Activated T-helper 1 cell treated with Interleukin-2 at 50 U/mL for 16 hours (primary cell): Measurements from ENCODE around the gene RPA3.

ENCODE experiments used
- DNase-seq: peaks from one replicate; pipeline ENCODE4 v3.0.0-alpha.2; 2020; ENCODE audit warnings: low read depth

RPA3 gene

DNA sequence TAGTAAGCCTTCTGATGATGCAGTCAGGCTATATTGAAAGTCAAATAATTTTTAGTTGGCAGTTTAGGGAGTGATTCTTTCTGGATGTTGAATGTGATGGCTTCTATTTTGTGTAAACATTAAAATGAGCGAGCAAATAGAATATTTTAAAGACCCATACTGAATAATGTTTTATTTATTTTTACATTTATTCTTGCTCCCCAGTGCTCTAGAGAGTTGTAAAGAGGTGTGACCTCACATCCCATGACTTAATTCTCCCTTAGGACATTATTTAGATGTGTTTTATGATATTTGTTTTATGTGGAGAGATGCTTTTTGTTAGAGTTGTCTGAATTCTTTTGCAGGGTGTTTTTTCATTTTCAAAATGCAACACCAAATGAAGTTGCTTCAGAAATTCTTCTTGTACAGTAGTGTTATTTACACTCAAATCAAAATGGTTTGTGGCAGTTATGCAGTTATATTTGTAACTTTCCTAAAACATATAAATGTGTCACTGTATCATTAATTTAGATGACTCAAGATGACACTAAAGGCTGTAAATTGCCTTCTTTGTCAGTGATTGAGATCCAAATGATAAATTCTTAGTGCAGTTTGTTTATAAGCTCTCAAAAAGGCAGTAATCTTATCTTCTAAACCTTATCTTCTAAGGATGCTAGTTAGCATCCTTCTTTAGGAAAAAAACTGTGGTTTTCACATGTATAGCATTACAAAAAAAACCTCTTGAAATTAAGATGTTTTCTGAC is 65.4 kb downstream of the RPA3 start:
- DNase-seq = no peak

DNA sequence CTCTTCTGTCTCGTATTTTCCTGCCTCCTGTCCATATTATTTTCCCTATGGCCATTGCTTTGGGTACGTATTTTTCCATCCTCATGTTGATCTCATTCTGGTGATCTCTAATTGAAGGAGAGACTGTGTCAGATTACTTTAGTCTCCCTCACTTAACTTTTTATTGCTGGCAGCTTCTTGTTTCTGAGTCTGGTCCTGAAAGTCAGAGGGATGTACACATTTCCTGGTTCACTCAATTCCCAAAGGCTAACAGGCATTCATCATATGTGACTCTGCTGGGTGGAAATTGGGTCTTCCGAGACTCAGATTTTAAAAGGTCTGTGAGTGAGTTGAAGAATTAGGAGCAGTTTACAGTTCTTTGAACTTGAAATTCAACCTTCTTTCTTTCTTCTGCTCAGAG is 66.9 kb downstream of the RPA3 start:
- DNase-seq = no peak

DNA sequence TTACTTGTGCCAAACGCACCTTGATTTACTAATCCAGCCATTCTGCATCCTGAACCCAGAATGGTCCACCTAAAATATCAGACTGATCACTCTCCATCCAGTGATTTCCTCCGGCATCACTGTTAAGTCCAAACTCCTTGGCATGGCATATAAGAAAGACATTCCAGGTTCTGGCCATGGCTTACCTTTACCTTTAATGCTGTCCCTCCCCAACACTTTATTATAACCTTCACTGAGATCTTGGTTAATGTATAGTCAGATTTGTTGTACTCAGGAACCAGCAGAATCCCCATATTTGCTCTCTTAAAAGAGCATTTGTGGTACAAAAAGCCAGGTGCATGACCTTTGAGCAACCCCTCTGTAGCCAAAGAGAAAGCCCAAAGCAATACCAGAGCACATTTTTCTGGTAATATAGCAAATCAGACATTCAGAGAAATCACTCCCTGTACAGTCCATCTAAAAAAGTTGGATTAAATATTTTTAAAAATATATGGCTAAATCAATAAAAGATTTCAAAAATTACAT is 67.7 kb downstream of the RPA3 start:
- no peak for DNase-seq

DNA sequence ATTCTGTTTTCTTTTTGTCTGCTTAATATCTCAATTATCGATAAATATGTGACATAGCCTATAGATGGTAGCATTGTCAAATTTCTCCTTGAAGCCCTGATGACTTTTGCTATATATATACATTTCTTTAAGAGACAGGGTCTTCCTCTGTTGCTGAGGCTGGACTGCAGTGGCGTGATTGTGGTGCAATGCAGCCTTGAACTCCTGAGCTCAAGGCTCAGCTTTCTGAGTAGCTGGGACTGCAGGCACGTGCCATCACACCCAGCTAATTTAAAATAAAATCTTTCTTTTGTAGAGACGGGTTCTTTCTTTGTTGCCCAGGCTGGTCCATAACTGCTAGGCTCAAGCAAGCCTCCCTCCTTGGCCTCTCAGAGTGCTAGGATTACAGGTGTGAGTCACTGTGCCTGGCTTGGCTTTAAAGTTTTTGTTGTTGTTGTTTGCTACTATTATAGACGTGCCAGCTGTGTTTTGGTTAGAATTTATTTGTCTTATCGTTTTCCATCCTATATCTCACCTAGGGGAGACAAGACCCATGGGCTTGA is 70.8 kb downstream of the RPA3 start:
- no peak for DNase-seq

DNA sequence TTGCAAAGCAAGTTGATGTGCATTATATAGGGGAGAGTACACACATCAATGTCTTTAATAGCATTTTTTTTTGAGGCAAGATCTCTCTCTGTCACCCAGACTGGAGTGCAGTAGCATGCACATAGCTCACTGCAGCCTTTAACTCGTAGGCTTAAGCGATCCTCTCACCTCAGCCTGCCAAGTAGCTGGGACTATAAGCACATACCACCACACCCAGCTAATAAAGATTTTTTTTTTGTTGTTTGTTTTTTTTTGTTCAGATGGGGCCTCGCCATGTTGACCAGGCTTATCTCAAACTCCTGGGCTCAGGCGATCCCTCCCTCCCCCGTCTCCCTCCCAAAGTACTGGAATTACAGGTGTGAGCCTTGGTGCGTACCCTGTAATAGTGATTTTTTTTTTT is 76.3 kb downstream of the RPA3 start:
- no peak for DNase-seq

DNA sequence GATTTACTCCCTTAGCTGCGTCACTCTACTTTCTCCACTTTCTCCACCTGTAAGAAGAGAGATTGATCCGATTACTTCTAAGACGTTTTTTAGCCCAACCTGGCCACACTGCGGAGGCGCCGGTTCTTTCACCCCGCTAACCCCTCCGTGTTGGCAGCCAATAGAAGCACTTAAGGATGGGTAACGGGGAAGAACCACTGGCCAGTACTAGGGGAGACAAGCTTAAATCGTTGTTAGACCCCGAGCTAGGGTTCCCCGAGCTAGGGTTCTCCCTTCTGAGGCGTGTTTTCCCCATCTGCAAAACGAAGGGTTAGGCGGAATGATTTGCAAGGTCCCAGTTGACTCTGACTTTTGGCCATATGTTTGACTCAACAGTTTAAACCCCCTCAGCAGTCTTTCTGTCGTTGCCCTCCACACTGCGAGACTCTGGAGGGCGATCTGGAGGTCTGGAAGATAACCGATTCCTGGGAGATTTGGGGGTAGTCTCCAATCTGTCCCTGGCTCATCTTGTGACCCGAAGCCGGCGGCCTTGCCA is 77.2 kb downstream of the RPA3 start:
- DNase-seq = peak; percentile 6

DNA sequence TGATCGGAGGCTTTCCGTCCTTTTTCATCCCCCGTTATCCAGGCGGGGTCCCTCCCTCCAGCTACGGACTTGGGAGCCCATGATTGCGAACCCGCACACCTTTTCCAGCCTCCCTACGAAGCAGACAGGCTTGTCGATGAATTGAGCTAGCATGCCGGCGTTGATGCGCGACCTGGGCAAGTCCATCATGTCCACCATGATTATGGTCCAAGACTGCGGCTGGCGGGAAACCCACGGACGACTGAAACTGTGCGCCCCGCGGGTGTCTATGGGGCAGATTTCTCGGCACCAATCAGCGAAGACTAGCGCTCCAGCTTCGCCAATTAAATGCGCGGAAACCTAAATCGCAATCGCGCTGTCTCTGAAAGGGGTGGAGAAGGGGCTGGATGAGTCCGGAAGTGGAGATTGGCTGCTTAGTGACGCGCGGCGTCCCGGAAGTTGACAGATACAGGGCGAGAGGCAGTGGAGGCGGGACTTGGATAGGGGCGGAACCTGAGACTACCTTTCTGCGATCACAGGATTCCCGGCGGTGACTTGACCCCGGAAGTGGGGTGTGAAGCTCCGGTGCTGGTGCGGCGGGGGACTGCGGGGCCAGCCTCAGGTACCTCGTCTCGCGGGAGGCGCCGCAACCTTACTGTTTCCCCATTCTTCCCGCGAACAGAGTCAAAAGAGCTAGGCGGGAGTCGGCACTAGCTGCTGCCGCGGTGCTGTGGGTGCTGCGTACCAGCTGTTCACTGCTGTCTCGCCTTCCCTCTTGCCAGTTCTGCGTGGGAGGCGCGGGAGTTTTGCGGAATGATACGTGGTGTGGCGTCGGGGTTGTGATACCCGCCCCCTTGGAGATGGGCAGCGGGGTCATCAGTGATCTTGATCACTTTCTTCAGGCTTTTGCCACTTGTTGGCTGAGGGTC is 77.9 kb downstream of the RPA3 start, which contains the start of gene UMAD1:
Gene UMAD1, plus strand, starts transcription at position 532 of the 908 bp plus-strand sequence. CDS start 32,620 bp downstream, outside the sequence.
- peak; percentile 96 for DNase-seq

DNA sequence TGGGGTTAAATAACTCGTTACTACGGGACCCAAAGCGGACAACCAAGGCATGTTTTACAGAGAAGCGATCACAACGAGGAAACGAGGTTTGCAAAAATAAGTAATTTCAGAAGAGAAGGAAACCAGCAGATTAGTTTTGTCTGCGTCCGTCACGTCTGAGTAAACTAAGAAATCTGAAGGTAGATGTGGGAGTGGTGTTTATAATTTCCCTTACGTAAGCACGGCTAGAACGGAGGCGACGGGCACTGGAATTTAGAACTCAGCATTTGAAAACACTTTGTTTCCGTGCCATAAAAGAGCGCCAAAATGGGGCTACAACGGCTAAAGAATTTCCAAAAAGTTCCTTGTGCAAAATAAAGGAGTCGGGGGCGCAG is 78.6 kb downstream of the RPA3 start:
- DNase-seq = no peak

DNA sequence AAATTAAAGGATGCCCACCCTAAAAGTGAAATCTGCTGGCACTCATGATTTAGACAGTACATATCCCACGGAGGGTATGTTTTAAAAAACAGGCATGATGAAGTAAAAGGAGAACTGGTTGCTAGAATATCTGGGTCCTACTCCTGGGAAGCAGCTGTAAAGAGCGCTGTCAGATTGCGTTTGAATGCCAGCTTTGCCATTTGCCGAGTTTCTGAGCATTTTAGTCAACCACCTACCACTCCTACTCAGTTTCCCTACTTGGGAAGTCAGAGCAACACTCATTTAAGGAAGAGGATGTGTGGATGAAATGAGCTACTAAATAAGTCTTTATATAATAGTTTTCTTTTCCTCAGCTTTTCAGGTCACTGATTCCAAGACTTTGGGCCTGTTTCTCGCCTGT is 79.0 kb downstream of the RPA3 start:
- DNase-seq = no peak

DNA sequence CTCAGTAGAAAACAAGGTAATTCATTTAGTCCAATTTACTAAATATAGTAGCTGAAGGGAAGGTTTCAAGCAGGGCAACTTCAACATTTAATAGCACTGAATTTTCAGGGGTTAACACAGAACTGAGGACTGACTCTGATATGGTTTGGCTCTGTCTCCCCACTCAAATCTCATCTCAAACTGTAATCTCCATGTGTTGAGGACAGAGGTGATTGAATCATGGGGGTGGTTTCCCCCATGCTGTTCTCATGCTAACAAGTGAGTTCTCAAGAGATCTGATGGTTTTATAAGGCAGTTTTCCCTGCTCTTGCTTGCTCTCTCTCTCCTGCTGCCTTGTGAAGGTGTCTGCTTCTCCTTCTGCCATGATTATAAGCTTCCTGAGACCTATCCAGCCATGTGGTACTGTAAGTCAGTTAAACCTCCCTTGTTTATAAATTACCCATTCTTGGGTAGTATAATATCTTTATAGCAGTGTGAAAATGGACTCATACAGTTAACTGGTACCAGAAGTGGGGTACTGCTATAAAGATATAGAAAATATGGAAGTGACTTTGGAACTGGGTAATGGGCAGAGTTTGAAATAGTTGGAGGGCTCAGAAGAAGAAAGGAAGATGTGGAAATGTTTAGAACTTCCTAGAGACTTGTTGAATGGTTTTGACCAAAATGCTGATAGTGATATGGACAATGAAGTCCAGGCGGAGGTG is 87.6 kb downstream of the RPA3 start:
- DNase-seq = no peak

DNA sequence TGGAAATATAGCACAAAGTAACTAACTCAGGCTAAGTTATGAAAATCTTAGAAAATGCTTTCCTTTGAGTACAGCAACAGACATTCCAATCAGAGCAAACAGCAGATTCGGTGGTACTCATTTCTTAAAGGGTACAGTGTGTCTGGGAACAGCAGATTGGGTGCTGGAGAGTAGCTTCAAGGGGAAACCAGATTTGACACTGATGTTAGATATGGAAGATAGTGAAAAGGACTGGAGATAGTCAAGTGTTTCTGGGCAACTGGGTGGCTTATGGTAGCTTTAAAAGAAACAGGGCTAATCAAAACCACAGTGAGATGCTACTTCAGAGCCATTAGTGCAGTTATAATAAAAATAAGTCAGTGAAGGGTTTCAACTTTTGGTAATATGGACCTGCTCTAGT is 89.9 kb downstream of the RPA3 start:
- DNase-seq = no peak

DNA sequence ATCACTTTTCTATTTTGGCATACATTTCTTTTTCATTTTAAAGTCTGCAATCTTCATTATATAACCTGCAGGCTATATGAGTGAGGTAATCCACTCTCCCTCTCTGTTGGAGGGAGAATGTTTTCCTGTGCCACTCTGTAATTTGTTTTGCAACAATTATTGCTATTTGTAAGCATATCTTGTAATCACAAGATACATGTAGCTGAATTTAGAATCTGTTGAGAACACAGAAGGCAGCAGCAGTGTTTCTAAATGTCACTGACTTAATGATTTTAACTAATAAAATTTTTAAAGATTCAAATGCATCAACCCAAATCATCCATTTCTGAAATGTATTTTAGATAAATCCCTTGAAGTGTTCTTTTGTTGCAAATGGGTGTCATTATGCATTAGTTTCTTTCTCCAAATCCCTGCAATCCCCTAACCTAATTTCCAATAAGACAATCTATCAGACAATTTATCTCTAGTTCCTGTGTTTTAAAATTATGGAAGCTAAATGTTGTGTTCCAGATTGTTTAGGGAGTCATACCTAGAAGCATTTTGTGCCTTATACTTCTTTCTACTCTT is 97.7 kb downstream of the RPA3 start:
- DNase-seq = no peak

DNA sequence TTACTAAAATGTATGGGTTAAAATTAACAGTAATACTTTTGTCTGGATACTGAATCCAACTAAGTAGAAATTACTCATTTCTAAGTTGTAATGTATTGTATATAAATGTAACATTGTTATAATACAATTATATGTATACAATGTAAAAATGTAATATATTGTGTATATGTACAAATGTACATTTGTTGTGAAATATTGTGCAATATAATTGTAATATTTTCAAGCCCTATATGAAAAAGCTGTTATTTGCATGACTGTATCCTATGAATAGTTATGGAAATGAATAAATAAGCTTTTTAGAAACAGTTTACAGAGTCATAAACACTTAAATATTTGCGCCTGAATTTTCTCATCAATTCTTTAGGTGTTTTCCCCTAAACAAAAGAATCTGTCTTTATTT is 98.2 kb downstream of the RPA3 start:
- no peak for DNase-seq

DNA sequence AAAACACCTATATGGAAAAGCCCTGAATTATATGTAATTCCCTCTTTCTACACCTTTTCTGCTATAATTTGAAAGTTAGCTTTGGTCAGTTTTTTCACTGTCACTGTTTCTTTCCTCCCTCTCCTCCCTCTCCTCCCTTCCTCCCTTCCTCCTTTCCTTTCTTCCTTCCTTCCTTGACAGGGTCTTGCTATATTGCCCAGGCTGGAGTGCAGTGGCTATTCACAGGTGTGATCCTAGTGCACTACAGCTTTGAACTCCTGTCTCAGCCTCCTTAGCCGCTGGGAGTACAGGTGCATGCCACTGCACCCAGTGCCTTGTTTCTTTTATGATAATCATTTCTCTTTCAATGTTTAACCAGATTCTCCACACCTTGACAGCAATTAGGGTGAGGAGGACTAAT is 100.0 kb downstream of the RPA3 start:
- DNase-seq = no peak

DNA sequence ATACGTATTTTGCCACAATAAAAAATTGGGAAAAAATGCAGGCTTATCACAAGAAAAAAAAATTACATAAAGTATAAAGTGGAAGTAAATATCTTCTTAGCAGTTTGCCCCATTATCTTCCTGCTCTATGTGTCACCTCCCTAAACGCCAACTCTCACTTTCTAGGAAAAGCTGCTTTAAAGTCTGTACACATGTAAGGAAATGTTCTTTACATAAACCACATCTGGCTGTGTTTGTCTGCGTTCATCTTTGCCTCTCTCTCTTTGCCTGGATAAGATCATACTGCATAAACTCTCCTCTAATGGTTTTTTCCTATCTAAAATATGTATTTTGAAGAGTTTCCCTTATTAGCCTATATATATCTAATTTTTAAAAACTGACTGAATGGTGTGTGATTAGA is 100.9 kb downstream of the RPA3 start:
- DNase-seq = no peak

DNA sequence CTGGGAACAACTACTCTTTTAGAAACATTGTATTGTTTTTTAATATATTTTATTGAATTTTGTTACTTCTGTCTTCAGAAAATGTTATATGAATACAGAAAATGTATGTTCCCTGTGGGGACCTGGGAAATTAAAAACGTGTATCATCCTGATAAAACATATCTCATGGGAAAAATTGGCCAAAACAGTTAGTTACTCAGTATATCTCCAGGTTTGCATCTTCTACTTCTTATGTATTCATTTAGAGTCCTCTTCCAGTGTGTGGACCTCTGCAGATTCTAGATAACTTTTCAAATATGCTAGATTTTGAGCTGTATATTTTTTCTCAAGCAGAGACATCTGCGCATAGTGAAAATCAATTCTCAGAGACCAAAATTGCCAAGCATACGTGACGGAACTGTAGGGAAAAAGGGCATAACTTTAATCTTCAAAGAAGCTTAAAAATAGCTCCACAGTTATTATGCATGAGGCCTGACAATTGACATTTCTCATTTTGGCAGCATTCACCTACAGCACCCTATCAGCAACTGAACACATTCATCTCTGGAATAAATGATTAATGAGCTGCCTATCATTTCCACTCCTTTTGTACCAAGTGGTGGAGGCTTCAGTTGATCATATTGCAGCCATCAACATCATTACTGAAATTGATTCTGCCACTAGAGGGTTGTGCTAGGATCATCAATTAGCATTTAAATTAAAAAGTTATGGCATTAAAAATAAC is 104.2 kb downstream of the RPA3 start:
- DNase-seq = no peak

DNA sequence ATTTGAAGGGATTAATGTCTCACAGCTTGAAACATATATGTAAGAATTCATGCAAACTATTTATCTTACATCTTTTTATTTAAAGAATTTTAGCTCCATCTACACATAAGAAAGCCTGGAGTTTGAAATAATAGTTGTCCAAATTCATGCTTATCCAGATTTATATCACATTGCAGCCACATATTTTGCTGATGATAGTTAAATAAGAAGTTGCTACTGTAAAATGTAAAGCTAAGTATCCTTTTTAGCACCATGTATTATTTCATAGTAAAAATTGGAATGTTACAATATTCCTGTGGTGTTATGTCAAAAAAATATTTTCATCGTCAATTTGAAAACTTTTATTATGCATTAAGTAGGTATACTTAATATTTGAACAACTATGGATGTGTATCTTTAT is 105.2 kb downstream of the RPA3 start:
- no peak for DNase-seq

DNA sequence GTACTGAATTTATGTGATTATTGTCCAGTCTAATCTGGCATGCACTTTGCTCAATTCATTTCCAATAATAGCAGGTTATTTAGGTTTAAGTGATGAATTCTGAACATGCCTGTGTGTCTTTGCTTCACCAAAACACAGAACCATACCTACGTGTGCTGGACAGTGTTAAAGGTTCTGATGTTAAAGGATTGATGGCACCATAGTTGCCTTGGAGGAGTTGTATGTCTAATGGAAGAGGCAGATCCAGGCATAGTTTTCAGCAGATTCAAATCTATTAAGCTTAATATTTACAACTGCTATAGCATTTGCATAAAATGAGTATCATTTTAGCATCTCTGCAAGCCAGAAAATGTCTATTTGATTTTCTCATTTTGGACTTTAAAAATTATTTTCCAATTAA is 105.9 kb downstream of the RPA3 start:
- DNase-seq = no peak

DNA sequence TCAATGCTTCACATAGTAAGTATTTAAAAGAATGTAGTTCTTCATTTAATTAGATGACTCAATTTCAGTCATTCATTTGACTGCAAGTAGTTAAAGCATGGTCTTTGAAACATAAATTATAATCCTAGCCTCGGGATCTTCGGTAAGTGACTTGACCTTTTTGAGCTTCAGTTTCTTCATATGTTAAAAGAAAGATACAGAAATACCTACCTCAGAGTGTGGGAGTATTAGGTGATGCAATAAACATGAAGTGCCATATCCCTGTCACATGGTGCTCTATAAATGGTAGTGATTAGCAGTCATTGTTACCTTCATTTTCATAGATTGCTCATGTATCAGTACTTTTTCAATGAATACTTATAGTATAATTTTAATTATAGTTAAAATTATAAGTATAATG is 109.1 kb downstream of the RPA3 start:
- DNase-seq = no peak

DNA sequence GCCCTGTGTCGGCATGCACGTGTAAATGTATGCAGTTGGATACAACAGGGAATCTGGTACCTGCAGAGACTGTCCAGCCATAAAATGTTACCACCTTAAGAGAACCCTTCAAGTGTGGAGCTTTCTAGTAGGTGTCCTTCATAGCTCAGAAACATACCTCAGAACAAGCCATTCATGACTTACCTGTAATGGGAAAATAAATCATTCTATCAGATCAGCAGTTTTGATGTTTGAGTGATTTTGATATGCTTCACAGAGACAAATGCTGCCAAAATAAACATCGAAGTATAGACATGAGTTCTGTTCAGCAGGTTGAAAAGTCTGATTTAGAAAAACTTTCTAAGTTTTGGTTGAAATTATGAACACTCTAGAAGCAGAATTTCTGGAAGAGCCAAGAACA is 111.4 kb downstream of the RPA3 start:
- DNase-seq = no peak

DNA sequence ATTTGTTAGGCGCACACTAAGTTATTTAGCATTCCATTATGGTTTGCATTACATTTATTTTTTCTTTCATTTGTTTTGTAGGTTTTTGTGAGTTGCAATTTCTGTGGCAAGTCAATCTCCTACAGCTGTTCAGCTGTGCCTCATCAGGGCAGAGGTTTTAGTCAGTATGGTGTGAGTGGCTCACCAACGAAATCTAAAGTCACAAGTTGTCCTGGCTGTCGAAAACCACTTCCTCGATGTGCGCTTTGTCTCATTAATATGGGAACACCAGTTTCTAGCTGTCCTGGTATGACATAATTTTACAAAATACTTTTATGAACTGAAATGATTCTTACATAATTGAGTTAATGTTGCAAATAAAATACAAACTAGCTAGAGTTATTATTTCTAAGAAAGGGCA is 122.2 kb downstream of the RPA3 start:
- DNase-seq = no peak
